Neural cell (in vitro differentiated cells): ENCODE results near the gene CEBPZOS. TPM values are rescaled to one million over a fixed set of nuclear protein-coding genes. Genes with fewer than 3 reads are reported as not detected.

Source experiments
- H2AFZ ChIP-seq: fragments of 200-600, 300-800 bp; sonication (generic), shearing (Covaris generic); 2 replicates; pipeline ENCODE4 v1.6.0; 2014; ENCODE audit warnings: low read depth, mild to moderate bottlenecking, antibody characterized with exemption, low read length, moderate library complexity
- H3F3A ChIP-seq: fragments of 200-600 bp; shearing (Covaris generic); 2 replicates; pipeline ENCODE4 v1.6.1; 2016; ENCODE audit warnings: mild to moderate bottlenecking, moderate library complexity, mixed read lengths, antibody characterized with exemption, low read length; ENCODE audit not compliant: insufficient read depth, poor library complexity, severe bottlenecking
- H3K27ac ChIP-seq: fragments of 200-600, 300-800 bp; sonication (generic), shearing (Covaris generic); 2 replicates; pipeline ENCODE4 v1.5.1; 2014; ENCODE audit warnings: mild to moderate bottlenecking, low read length, moderate library complexity
- H3K27me3 ChIP-seq: fragments of 300-800, 200-600 bp; sonication (generic), shearing (Covaris generic); 2 replicates; pipeline ENCODE4 v1.6.0; 2014; ENCODE audit warnings: mild to moderate bottlenecking, low read depth, low read length, moderate library complexity; ENCODE audit not compliant: insufficient read depth
- H3K36me3 ChIP-seq: fragments of 300-800, 200-600 bp; sonication (generic), shearing (Covaris generic); 2 replicates; pipeline ENCODE4 v1.5.1; 2014; ENCODE audit warnings: mild to moderate bottlenecking, antibody characterized with exemption, low read length, moderate library complexity; ENCODE audit not compliant: insufficient read depth
- H3K4me2 ChIP-seq: fragments of 300-800, 200-600 bp; sonication (generic), shearing (Covaris generic); 2 replicates; pipeline ENCODE4 v1.6.0; 2014; ENCODE audit warnings: mild to moderate bottlenecking, low read length
- H3K4me3 ChIP-seq: fragments of 300-800, 200-600 bp; sonication (generic), shearing (Covaris generic); 2 replicates; pipeline ENCODE4 v1.5.1; 2014; ENCODE audit warnings: mild to moderate bottlenecking, low read length, moderate library complexity
- H3K79me2 ChIP-seq: fragments of 200-600 bp; shearing (Covaris generic); replicated peaks from 2 replicates; pipeline ENCODE4 v1.6.0; 2014; ENCODE audit warnings: mild to moderate bottlenecking, low read length, moderate library complexity; ENCODE audit not compliant: insufficient read depth
- H3K9ac ChIP-seq: fragments of 300-800, 200-600 bp; sonication (generic), shearing (Covaris generic); 2 replicates; pipeline ENCODE4 v1.6.1; 2016; ENCODE audit warnings: mild to moderate bottlenecking, low read length, mixed read lengths
- H3K9me2 ChIP-seq: fragments of 200-600 bp; shearing (Covaris generic); 2 replicates; pipeline ENCODE4 v1.6.1; 2016; ENCODE audit warnings: mild to moderate bottlenecking, low read length, mixed read lengths; ENCODE audit not compliant: insufficient read depth
- H3K9me3 ChIP-seq: fragments of 200-600, 300-800 bp; sonication (generic), shearing (Covaris generic); 2 replicates; pipeline ENCODE4 v1.6.1; 2016; ENCODE audit warnings: mild to moderate bottlenecking, mixed run types, low read length, moderate library complexity, mixed read lengths
- H4K20me1 ChIP-seq: fragments of 200-600 bp; shearing (Covaris generic); 2 replicates; pipeline ENCODE4 v1.6.1; 2016; ENCODE audit warnings: mild to moderate bottlenecking, mixed run types; ENCODE audit not compliant: insufficient read depth
- CTCF ChIP-seq: fragments of 450-650 bp; IDR thresholded peaks from 2 replicates; pipeline ENCODE4 v1.5.1; 2014; ENCODE audit warnings: antibody characterized with exemption, mild to moderate bottlenecking, moderate library complexity; ENCODE audit not compliant: poor library complexity, severe bottlenecking
- EP300 ChIP-seq: fragments of 450-650 bp; conservative IDR thresholded peaks from 2 replicates; pipeline ENCODE4 v1.6.1; 2014; ENCODE audit warnings: antibody characterized with exemption, mild to moderate bottlenecking, moderate library complexity; ENCODE audit not compliant: poor library complexity, severe bottlenecking
- EZH2 ChIP-seq: fragments of 200-600, 300-800 bp; shearing (Covaris generic), sonication (generic); IDR thresholded peaks from 2 replicates; pipeline ENCODE4 v1.6.1; 2014; ENCODE audit warnings: antibody characterized with exemption, low read length, borderline replicate concordance, mild to moderate bottlenecking; ENCODE audit not compliant: insufficient read depth, poor library complexity, severe bottlenecking
- MXI1 ChIP-seq: fragments of 450-650 bp; conservative IDR thresholded peaks from 2 replicates; pipeline ENCODE4 v1.6.1; 2014; ENCODE audit warnings: antibody characterized with exemption, mild to moderate bottlenecking; ENCODE audit not compliant: poor library complexity, severe bottlenecking
- POLR2AphosphoS5 ChIP-seq: IDR thresholded peaks from 2 replicates; pipeline ENCODE4 v1.6.1; 2012
- RAD21 ChIP-seq: fragments of 450-650 bp; conservative IDR thresholded peaks from 2 replicates; pipeline ENCODE4 v1.6.1; 2014; ENCODE audit warnings: antibody characterized with exemption, mild to moderate bottlenecking, moderate library complexity
- REST ChIP-seq: IDR thresholded peaks from 2 replicates; pipeline ENCODE4 v1.6.1; 2012; ENCODE audit warnings: borderline replicate concordance
- SMC3 ChIP-seq: fragments of 450-650 bp; conservative IDR thresholded peaks from 2 replicates; pipeline ENCODE4 v1.6.1; 2014; ENCODE audit warnings: antibody characterized with exemption, mild to moderate bottlenecking, moderate library complexity; ENCODE audit not compliant: poor library complexity
- TAF1 ChIP-seq: IDR thresholded peaks from 2 replicates; pipeline ENCODE4 v1.6.1; 2012; ENCODE audit warnings: low read depth
- polyA plus RNA-seq: library from polyadenylated mRNA; depleted of rRNA; stranded (reverse); fragments of >200 nt; gene quantifications from 2 replicates; pipeline ENCODE4 v1.2.3, GENCODE V29; 2014

The CEBPZOS gene
- polyA plus RNA-seq, 1 donor from 2014 or later: 4.9 TPM

DNA sequence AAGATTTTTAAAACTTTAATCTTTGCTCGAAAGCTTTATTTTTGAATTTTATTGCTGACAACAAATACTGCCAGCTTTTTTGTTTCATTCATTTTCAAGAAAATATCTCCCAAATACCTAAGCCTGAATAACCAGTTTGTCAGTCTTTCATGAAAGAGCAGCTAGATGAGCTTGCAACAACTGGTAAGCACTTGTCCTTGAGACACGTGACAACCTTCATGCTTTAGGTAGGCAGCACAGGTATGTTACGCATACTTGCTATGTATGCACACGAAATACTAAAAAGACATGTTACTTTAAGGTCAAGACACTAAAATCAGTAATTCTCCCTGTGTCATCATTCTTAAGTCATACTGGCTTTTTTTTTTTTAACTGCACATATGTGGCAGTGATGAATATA is 22.8 kb downstream of the CEBPZOS start:
- H3K4me2 ChIP-seq: no peak overlapping the region
- H3K9me3 ChIP-seq: no peaks in the 10 kb centered on the region
- no peaks in the 10 kb centered on the region for H3K27me3 ChIP-seq
- H3K36me3 ChIP-seq: peaks cover 11% of the 10 kb centered on the region
- H3K27ac ChIP-seq: no peak overlapping the region
- no peak overlapping the region for H2AFZ ChIP-seq
- TF ChIP-seq MXI1 (no peak), REST (no peak), POLR2AphosphoS5 (no peak), CTCF (no peak), RAD21 (no peak), TAF1 (no peak), SMC3 (no peak), EP300 (no peak)
- H3K79me2 ChIP-seq: no peaks in the 10 kb centered on the region
- H3K4me3 ChIP-seq: no peak overlapping the region
- no peak overlapping the region for H3K9ac ChIP-seq
- H3F3A ChIP-seq: no peaks in the 10 kb centered on the region
- H3K9me2 ChIP-seq: no peaks in the 10 kb centered on the region
- H4K20me1 ChIP-seq: no peaks in the 10 kb centered on the region

GRCh38 chr2:37223131-37223530 is 26.8 kb downstream of the CEBPZOS start:
- TF ChIP-seq EZH2: no peak
- TF ChIP-seq RAD21: no peak
- no peak for TF ChIP-seq SMC3
- no peak for TF ChIP-seq MXI1
- TF ChIP-seq EP300: no peak
- TF ChIP-seq POLR2AphosphoS5: no peak
- no peak for TF ChIP-seq TAF1
- no peak for TF ChIP-seq CTCF
- no peak for TF ChIP-seq REST
- no peaks in the 10 kb centered on the region for H3K9me2 ChIP-seq
- H3F3A ChIP-seq: no peaks in the 10 kb centered on the region
- no peaks in the 10 kb centered on the region for H3K27me3 ChIP-seq
- H3K79me2 ChIP-seq: peaks cover 7% of the 10 kb centered on the region
- H3K27ac ChIP-seq: no peak overlapping the region
- no peak overlapping the region for H3K9ac ChIP-seq
- no peaks in the 10 kb centered on the region for H3K9me3 ChIP-seq
- H3K4me3 ChIP-seq: no peak overlapping the region
- H3K4me2 ChIP-seq: no peak overlapping the region
- H4K20me1 ChIP-seq: no peaks in the 10 kb centered on the region
- H2AFZ ChIP-seq: no peak overlapping the region
- peaks cover 10% of the 10 kb centered on the region for H3K36me3 ChIP-seq
